ENCODE results near the gene NUMB.
A peak's percentile ranks its signal among the peaks of the same experiment; 100 is the strongest.

The NUMB gene

GRCh38 chr14:73287071-73287470, 171.3 kb downstream of the NUMB start:
- Mint-ChIP-seq H3K4me3 (no peak overlapping the region), H3K27me3 (no peaks in the 10 kb centered on the region), H3K9me3 (no peaks in the 10 kb centered on the region), H3K27ac (no peak overlapping the region), H3K36me3 (ENCODE audit: low read depth) (peaks cover 61% of the 10 kb centered on the region), H3K4me1 (ENCODE audit: low read depth) (peaks cover 25% of the 10 kb centered on the region)
- DNase-seq: no peak

DNA sequence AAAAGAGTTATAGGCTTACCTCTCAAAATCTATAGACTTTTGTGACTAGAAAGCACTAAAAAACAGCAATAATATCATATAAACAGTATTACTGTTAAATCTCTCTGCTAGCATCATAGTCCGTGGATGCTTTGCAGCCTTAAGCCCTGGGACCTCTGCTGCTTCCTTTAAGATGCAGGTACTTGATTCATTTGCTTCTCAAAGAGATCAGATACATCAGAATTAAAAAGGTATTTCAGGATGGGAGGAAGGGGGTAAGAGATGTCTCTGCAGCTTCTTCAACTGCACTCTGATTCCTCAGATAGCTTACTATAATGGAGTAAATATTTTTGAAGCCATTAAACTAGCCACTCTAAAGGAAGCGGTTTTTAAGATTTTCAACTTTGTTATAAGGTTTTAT, 171.7 kb downstream of the NUMB start:
- no peak for DNase-seq
- Mint-ChIP-seq H3K36me3 (ENCODE audit: low read depth) (peaks cover 62% of the 10 kb centered on the region), H3K9me3 (no peaks in the 10 kb centered on the region), H3K27ac (no peak overlapping the region), H3K4me3 (no peak overlapping the region), H3K4me1 (ENCODE audit: low read depth) (peaks cover 23% of the 10 kb centered on the region), H3K27me3 (no peaks in the 10 kb centered on the region)

DNA sequence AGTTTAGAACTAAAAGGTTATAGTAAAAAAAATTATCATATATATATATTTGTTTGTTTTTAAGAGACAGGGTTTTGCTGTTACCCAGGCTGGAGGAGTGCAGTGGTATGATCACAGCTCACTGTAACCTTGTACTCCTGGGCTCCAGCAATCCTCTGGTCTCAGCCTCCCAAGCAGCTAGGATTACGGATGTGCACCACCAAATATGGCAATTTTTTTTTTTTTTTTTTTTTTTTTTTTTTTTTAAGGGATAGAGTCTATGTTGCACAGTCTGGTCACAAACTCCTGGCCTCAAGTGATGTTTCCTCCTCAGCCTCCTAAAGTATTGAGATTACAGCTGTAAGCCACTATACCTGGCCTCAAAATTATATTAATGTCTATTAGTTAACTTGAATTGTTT, 172.4 kb downstream of the NUMB start:
- no peak overlapping the region for H3K4me3 Mint-ChIP-seq
- no peak overlapping the region for H3K27ac Mint-ChIP-seq
- H3K36me3 Mint-ChIP-seq (ENCODE audit: low read depth): peaks cover 68% of the 10 kb centered on the region
- H3K4me1 Mint-ChIP-seq (ENCODE audit: low read depth): peaks cover 22% of the 10 kb centered on the region
- H3K9me3 Mint-ChIP-seq: no peaks in the 10 kb centered on the region
- DNase-seq: no peak
- no peaks in the 10 kb centered on the region for H3K27me3 Mint-ChIP-seq

- no peaks in the 10 kb centered on the region for H3K27me3 Mint-ChIP-seq
- no peak overlapping the region for H3K27ac Mint-ChIP-seq
- H3K36me3 Mint-ChIP-seq (ENCODE audit: low read depth): peaks cover 72% of the 10 kb centered on the region
- peaks cover 2% of the 10 kb centered on the region for H3K4me1 Mint-ChIP-seq (ENCODE audit: low read depth)
- H3K4me3 Mint-ChIP-seq: no peak overlapping the region
- no peaks in the 10 kb centered on the region for H3K9me3 Mint-ChIP-seq
- DNase-seq: no peak
Observed at GRCh38 chr14:73283608-73284379, 174.6 kb downstream of the NUMB start.

DNA sequence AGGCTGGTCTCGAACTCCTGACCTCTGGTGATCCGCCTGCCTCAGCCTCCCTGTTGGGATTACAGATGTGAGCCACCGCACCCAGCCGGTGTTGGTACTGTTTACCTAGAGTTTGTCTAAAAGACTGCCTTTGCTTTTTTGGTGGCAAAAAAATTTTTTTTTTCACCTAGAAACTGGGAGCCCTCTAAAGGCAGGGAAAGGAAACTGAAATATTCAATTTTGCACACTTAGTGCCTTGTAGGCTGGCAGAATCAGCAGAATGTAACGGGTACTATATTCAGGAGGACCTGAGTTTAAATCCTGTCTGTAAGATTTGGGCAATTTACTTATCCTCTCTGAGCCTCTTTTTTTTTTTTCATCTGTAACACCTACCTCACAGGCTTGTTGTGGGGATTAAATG, 177.4 kb downstream of the NUMB start:
- peaks cover 2% of the 10 kb centered on the region for H3K4me1 Mint-ChIP-seq (ENCODE audit: low read depth)
- no peak overlapping the region for H3K4me3 Mint-ChIP-seq
- peaks cover 75% of the 10 kb centered on the region for H3K36me3 Mint-ChIP-seq (ENCODE audit: low read depth)
- no peaks in the 10 kb centered on the region for H3K9me3 Mint-ChIP-seq
- H3K27ac Mint-ChIP-seq: no peak overlapping the region
- H3K27me3 Mint-ChIP-seq: no peaks in the 10 kb centered on the region
- no peak for DNase-seq

DNA sequence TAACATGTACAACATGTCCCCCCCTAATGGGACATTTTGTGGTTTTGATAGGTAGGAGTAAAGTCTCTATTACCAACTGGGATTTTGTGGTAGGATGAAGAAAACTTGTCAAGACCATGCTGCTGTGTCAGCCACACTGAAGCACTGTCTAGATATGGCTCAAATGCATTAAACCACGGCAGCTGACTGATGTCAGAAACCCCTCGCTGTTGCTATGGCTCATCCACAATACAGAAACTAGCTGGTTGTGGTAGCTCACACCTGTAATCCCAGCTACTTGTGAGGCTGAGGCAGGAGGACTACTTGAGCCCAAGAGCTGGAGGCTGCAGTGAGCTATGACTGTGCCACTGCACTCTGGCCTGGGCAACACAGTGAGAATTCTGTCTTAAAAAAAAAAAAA, 181.0 kb downstream of the NUMB start:
- peaks cover 57% of the 10 kb centered on the region for H3K36me3 Mint-ChIP-seq (ENCODE audit: low read depth)

GRCh38 chr14:73276836-73277235, 181.5 kb downstream of the NUMB start:
- Mint-ChIP-seq H3K4me3 (no peak overlapping the region), H3K4me1 (ENCODE audit: low read depth) (peaks cover under 1% of the 10 kb centered on the region), H3K27ac (no peak overlapping the region), H3K27me3 (no peaks in the 10 kb centered on the region), H3K36me3 (ENCODE audit: low read depth) (peaks cover 52% of the 10 kb centered on the region), H3K9me3 (no peaks in the 10 kb centered on the region)
- DNase-seq: no peak

More for the DNA sequence above, 181.0 kb downstream of the NUMB start:
- no peak overlapping the region for H3K4me3 Mint-ChIP-seq
- H3K27me3 Mint-ChIP-seq: no peaks in the 10 kb centered on the region
- DNase-seq: no peak
- no peak overlapping the region for H3K27ac Mint-ChIP-seq
- H3K9me3 Mint-ChIP-seq: no peaks in the 10 kb centered on the region
- peaks cover 2% of the 10 kb centered on the region for H3K4me1 Mint-ChIP-seq (ENCODE audit: low read depth)

GRCh38 chr14:73273799-73274198, 184.5 kb downstream of the NUMB start:
- H3K36me3 Mint-ChIP-seq (ENCODE audit: low read depth): peaks cover 30% of the 10 kb centered on the region
- DNase-seq: no peak
- H3K4me3 Mint-ChIP-seq: no peak overlapping the region
- H3K27me3 Mint-ChIP-seq: peaks cover 16% of the 10 kb centered on the region
- H3K4me1 Mint-ChIP-seq (ENCODE audit: low read depth): peaks cover 12% of the 10 kb centered on the region
- H3K27ac Mint-ChIP-seq: no peak overlapping the region
- no peaks in the 10 kb centered on the region for H3K9me3 Mint-ChIP-seq

- Mint-ChIP-seq H3K4me3 (no peak overlapping the region), H3K4me1 (ENCODE audit: low read depth) (peaks cover 12% of the 10 kb centered on the region), H3K9me3 (no peaks in the 10 kb centered on the region), H3K27ac (no peak overlapping the region), H3K36me3 (ENCODE audit: low read depth) (peaks cover 28% of the 10 kb centered on the region), H3K27me3 (peaks cover 17% of the 10 kb centered on the region)
- DNase-seq: no peak
Observed at GRCh38 chr14:73272393-73272792, 186.0 kb downstream of the NUMB start.

- peaks cover 10% of the 10 kb centered on the region for H3K36me3 Mint-ChIP-seq (ENCODE audit: low read depth)
- peak overlapping the region; percentile 47 for H3K4me3 Mint-ChIP-seq
- peak; percentile 37 for DNase-seq
- no peaks in the 10 kb centered on the region for H3K9me3 Mint-ChIP-seq
- H3K27ac Mint-ChIP-seq: peak overlapping the region; percentile 54
- peaks cover 12% of the 10 kb centered on the region for H3K4me1 Mint-ChIP-seq (ENCODE audit: low read depth)
- peaks cover 17% of the 10 kb centered on the region for H3K27me3 Mint-ChIP-seq
Observed at GRCh38 chr14:73269729-73270531, 188.4 kb downstream of the NUMB start.

DNA sequence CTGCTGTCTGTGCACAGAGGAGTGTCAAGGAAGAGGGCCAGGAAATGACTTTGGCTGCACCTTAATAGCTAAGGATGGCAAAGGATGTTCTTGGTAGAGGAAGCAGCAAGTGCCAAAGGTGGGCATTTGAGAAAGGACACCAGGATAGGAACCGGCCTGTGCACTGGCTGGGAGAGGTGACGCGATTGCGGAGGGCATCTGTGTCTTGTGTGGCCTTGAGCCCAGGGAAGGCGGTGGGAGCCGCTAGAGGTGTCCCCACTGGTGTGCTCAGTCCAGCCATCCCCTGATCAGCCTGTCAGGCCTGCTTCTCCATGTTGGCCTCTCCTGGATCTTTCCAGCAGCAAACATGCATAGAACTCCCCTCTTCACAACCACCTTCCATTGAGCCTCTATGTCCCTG, 190.9 kb downstream of the NUMB start:
- Mint-ChIP-seq H3K36me3 (ENCODE audit: low read depth) (no peaks in the 10 kb centered on the region), H3K9me3 (no peaks in the 10 kb centered on the region), H3K4me3 (no peak overlapping the region), H3K27ac (no peak overlapping the region), H3K27me3 (peaks cover 24% of the 10 kb centered on the region), H3K4me1 (ENCODE audit: low read depth) (peaks cover 12% of the 10 kb centered on the region)
- no peak for DNase-seq

- Mint-ChIP-seq H3K27me3 (peaks cover 24% of the 10 kb centered on the region), H3K4me1 (ENCODE audit: low read depth) (peaks cover 12% of the 10 kb centered on the region), H3K36me3 (ENCODE audit: low read depth) (no peaks in the 10 kb centered on the region), H3K4me3 (no peak overlapping the region), H3K27ac (no peak overlapping the region), H3K9me3 (no peaks in the 10 kb centered on the region)
- DNase-seq: no peak
Observed at GRCh38 chr14:73266317-73266716, 192.0 kb downstream of the NUMB start.

DNA sequence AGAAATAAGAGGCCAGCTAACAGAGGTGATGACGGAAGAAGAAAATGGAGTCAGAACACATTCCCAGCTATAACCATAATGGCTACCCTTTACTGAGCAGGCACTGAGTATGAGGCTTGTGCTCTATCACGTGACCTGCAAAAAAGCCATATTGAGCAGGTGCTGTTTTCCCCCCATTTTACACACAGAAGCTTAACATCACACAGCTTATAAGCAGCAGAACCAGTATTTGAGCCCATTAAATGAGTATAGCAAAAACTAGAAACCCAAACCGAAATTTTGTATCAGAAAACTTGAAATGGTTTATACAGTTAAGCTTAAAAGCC, 192.7 kb downstream of the NUMB start:
- H3K9me3 Mint-ChIP-seq: no peaks in the 10 kb centered on the region
- no peaks in the 10 kb centered on the region for H3K36me3 Mint-ChIP-seq (ENCODE audit: low read depth)
- no peak overlapping the region for H3K27ac Mint-ChIP-seq
- no peak overlapping the region for H3K4me3 Mint-ChIP-seq
- no peak for DNase-seq
- H3K27me3 Mint-ChIP-seq: peaks cover 24% of the 10 kb centered on the region
- H3K4me1 Mint-ChIP-seq (ENCODE audit: low read depth): peaks cover 10% of the 10 kb centered on the region

DNA sequence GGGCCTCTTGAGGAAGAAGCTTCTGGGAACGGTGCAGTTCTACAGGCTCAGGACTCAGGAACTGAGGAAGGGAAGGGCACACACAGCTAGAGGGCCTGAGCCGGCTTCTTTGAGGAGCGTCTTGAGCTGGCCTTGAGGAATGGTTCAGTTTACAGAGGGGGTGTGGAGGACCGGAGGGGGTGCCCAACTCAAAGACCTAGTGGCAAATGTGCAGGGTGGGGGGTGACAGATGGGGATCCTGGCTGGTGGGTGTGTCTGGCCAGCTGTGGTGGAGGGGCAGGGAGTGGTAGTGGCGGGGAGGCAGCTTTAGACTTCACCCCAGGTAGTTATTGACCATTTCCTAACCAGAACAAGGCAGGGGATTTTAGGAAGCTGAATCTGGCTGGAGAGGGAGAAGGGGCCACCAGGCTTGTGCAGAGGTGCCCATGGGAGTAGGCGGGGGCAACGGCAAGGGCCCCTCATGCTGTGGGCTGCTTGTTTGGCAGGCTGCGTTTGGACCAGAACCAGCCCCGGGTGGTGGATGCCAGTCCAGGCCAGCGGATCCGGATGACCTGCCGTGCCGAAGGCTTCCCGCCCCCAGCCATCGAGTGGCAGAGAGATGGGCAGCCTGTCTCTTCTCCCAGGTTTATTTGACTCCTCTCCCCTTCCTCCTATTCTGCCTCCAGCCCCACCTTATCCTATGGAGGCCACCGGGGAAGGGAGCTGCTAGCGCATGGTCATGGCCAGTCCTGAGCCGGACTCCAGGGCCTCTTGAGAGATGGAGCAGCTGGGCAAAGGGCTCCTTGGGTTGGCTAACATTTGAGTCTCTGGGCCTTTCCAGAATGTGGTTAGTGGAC, 193.2 kb downstream of the NUMB start:
- Mint-ChIP-seq H3K4me3 (no peak overlapping the region), H3K27me3 (peaks cover 19% of the 10 kb centered on the region), H3K4me1 (ENCODE audit: low read depth) (peaks cover 4% of the 10 kb centered on the region), H3K9me3 (no peaks in the 10 kb centered on the region), H3K36me3 (ENCODE audit: low read depth) (no peaks in the 10 kb centered on the region), H3K27ac (no peak overlapping the region)
- DNase-seq: no peak

Data from activated T-cell treated with anti-CD3 and anti-CD28 coated beads, Interleukin-2, amount 50 U/mL, for 24 hours (primary cell).